Left hindlimb (tissue), 1 donor: ENCODE results near the gene CBS.
"Not testable (repeated sequence)": the region's sequence is repeated elsewhere in the genome, so short reads cannot be mapped to it uniquely, and the experiment has no call there.

Experiments used
- DNase-seq: peaks from one replicate; pipeline ENCODE4 v3.0.0-alpha.2; 2018

The CBS gene

GRCh38 chr21:43023175-43023574 is 52.5 kb downstream of the CBS start:
- DNase-seq = no peak

- no peak for DNase-seq
Measured at GRCh38 chr21:43021756-43022600, 53.7 kb downstream of the CBS start.

GRCh38 chr21:43021191-43021590 is 54.4 kb downstream of the CBS start:
- DNase-seq = no peak

GRCh38 chr21:43020771-43021170 is 54.9 kb downstream of the CBS start:
- DNase-seq = no peak

- DNase-seq = no peak
Measured at GRCh38 chr21:43020177-43020576, 55.5 kb downstream of the CBS start.

- DNase-seq = no peak
Measured at GRCh38 chr21:43018519-43018918, 57.1 kb downstream of the CBS start.

GRCh38 chr21:43016728-43017127 is 58.9 kb downstream of the CBS start:
- no peak for DNase-seq

GRCh38 chr21:43015906-43016540 is 59.6 kb downstream of the CBS start:
- DNase-seq = no peak

- DNase-seq = no peak
Measured at GRCh38 chr21:43012596-43012995, 63.0 kb downstream of the CBS start.

- no peak for DNase-seq
Measured at GRCh38 chr21:43006874-43007208, 68.8 kb downstream of the CBS start.

GRCh38 chr21:43006051-43006873 is 69.4 kb downstream of the CBS start:
- DNase-seq = not testable (repeated sequence)

- DNase-seq = no peak
Measured at GRCh38 chr21:43005635-43006034, 70.0 kb downstream of the CBS start.

- DNase-seq = no peak
Measured at GRCh38 chr21:43004926-43005325, 70.7 kb downstream of the CBS start.
